GM19372 (cell line): ENCODE results near the gene TMPRSS6.

Source experiments
- ATAC-seq: cut with Tn5 transposase; IDR thresholded peaks from one replicate; pipeline ENCODE4 v1.9.1; 2021; ENCODE audit warnings: mild to moderate bottlenecking, low read depth, moderate library complexity; ENCODE audit not compliant: unreplicated experiment

TMPRSS6 gene

GRCh38 chr22:37109242-37109917 lies at the start of gene TMPRSS6:
Gene TMPRSS6, minus strand, starts transcription at chr22:37109713. Its CDS starts 6,296 bp downstream, at chr22:37103417.
- ATAC-seq = no peak

- no peak for ATAC-seq
Measured at GRCh38 chr22:37158963-37159290, 49.4 kb upstream of the TMPRSS6 start.

GRCh38 chr22:37157516-37158285 lies 48.2 kb upstream of the TMPRSS6 start:
- ATAC-seq = no peak

GRCh38 chr22:37156686-37157435 lies 47.3 kb upstream of the TMPRSS6 start:
- no peak for ATAC-seq

GRCh38 chr22:37155971-37156370 lies 46.5 kb upstream of the TMPRSS6 start:
- no peak for ATAC-seq

GRCh38 chr22:37154925-37155712 lies 45.6 kb upstream of the TMPRSS6 start:
- ATAC-seq = no peak

- ATAC-seq = no peak
Measured at GRCh38 chr22:37153901-37154300, 44.4 kb upstream of the TMPRSS6 start.

GRCh38 chr22:37151401-37151800 lies 41.9 kb upstream of the TMPRSS6 start:
- no peak for ATAC-seq

- no peak for ATAC-seq
Measured at GRCh38 chr22:37150701-37151100, 41.2 kb upstream of the TMPRSS6 start.

- no peak for ATAC-seq
Measured at GRCh38 chr22:37148742-37149665, 39.5 kb upstream of the TMPRSS6 start.

GRCh38 chr22:37148031-37148651 lies 38.6 kb upstream of the TMPRSS6 start:
- ATAC-seq = no peak

GRCh38 chr22:37147186-37147990 lies 37.9 kb upstream of the TMPRSS6 start:
- no peak for ATAC-seq

- no peak for ATAC-seq
Measured at GRCh38 chr22:37146507-37147180, 37.1 kb upstream of the TMPRSS6 start.

GRCh38 chr22:37146051-37146385 lies 36.5 kb upstream of the TMPRSS6 start:
- no peak for ATAC-seq

- no peak for ATAC-seq
Measured at GRCh38 chr22:37145180-37146050, 35.9 kb upstream of the TMPRSS6 start.

- ATAC-seq = no peak
Measured at GRCh38 chr22:37144180-37144554, 34.7 kb upstream of the TMPRSS6 start.

GRCh38 chr22:37141971-37142370 lies 32.5 kb upstream of the TMPRSS6 start:
- no peak for ATAC-seq
